ENCODE data around the gene RILPL1. TPM values are rescaled to one million over a fixed set of nuclear protein-coding genes. Genes with fewer than 3 reads are reported as not detected.
"Not testable (repeated sequence)": the region's sequence is repeated elsewhere in the genome, so short reads cannot be mapped to it uniquely, and the experiment has no call there.

RILPL1 gene
- total RNA-seq, 1 donor from 2014 or later, result 92.4 TPM

GRCh38 chr12:123446333-123446713, 87.2 kb downstream of the RILPL1 start:
- no peak for ATAC-seq (ENCODE audit: poor library complexity)
- intact Hi-C loops (cut with DNase I), result no loop called here
- no peak for DNase-seq

GRCh38 chr12:123445388-123446332, 87.9 kb downstream of the RILPL1 start:
- intact Hi-C loops (cut with DNase I), result no loop called here
- DNase-seq (peak; percentile 56), ATAC-seq (ENCODE audit: poor library complexity) (peak; percentile 56)

GRCh38 chr12:123444092-123445026, 89.2 kb downstream of the RILPL1 start:
- intact Hi-C loops (cut with DNase I), result no loop called here
- no peak for ATAC-seq (ENCODE audit: poor library complexity)

GRCh38 chr12:123442774-123443173, 90.7 kb downstream of the RILPL1 start:
- DNase-seq, result no peak
- no peak for ATAC-seq (ENCODE audit: poor library complexity)
- intact Hi-C loops (cut with DNase I), result no loop called here

More at GRCh38 chr12:123444092-123445026, 89.2 kb downstream of the RILPL1 start:
- no peak for DNase-seq

- no peak for ATAC-seq (ENCODE audit: poor library complexity)
- intact Hi-C loops (cut with DNase I), result no loop called here
- no peak for DNase-seq
These were observed 91.9 kb downstream of the RILPL1 start for GRCh38 chr12:123441523-123442164.

- DNase-seq (peak; percentile 93), ATAC-seq (ENCODE audit: poor library complexity) (peak; percentile 97)
- intact Hi-C loops (cut with DNase I), result no loop called here
These were observed 97.2 kb downstream of the RILPL1 start, which contains the start of gene RILPL2 for GRCh38 chr12:123436017-123436964. RILPL2 (minus strand) TSS chr12:123436684; CDS start chr12:123436420, 264 bp downstream.

- no peak for DNase-seq
- no peak for ATAC-seq (ENCODE audit: poor library complexity)
- intact Hi-C loops (cut with DNase I), result no loop called here
These were observed 97.9 kb downstream of the RILPL1 start for GRCh38 chr12:123435636-123436016.

GRCh38 chr12:123433615-123434014, 99.9 kb downstream of the RILPL1 start:
- DNase-seq (no peak), ATAC-seq (ENCODE audit: poor library complexity) (no peak)
- intact Hi-C loops (cut with DNase I), result no loop called here

GRCh38 chr12:123431951-123432817, 101.3 kb downstream of the RILPL1 start:
- intact Hi-C loops (cut with DNase I); DNase-seq; ATAC-seq (ENCODE audit: poor library complexity): not testable (repeated sequence)

GRCh38 chr12:123429101-123429500, 104.4 kb downstream of the RILPL1 start:
- ATAC-seq (ENCODE audit: poor library complexity); intact Hi-C loops (cut with DNase I); DNase-seq: not testable (repeated sequence)

- intact Hi-C loops (cut with DNase I), result no loop called here
- ATAC-seq (ENCODE audit: poor library complexity), result no peak
- DNase-seq, result no peak
These were observed 104.9 kb downstream of the RILPL1 start for GRCh38 chr12:123428591-123428990.

GRCh38 chr12:123427036-123427769, 106.3 kb downstream of the RILPL1 start:
- ATAC-seq (ENCODE audit: poor library complexity), result no peak
- intact Hi-C loops (cut with DNase I), result no loop called here
- no peak for DNase-seq

GRCh38 chr12:123421314-123421713, 112.2 kb downstream of the RILPL1 start:
- DNase-seq (no peak), ATAC-seq (ENCODE audit: poor library complexity) (no peak)
- intact Hi-C loops (cut with DNase I), result no loop called here
